HG02943 (cell line): ENCODE measurements around the gene RALGAPA2.
A peak's percentile ranks its signal among the peaks of the same experiment; 100 is the strongest.

Source experiments
- ATAC-seq: cut with Tn5 transposase; IDR thresholded peaks from one replicate; pipeline ENCODE4 v1.9.1; 2021; ENCODE audit warnings: mild to moderate bottlenecking, low read depth, moderate library complexity; ENCODE audit not compliant: unreplicated experiment

RALGAPA2 gene

DNA sequence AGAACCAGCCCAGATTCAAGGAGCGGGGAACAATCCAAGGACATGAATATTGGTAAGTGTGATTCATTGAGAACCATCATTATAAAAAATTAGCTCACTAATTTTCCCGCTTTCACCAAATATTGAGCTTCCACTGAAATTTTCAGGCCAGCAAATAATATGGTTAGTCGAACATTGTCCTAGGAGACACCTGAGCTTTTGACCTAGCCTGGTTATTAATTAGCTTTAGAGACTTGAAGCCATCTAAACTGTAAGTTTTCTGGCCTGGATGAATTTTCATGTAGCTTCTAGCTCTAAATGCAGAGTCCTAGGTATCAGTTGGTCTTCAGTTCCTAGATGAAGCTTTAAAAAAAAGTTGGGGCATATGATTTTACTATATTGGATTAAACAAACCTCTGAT lies 17.1 kb upstream of the RALGAPA2 start:
- ATAC-seq: no peak

GRCh38 chr20:20721489-20721888 lies 9.0 kb upstream of the RALGAPA2 start:
- no peak for ATAC-seq

- ATAC-seq: no peak
These were observed 7.7 kb upstream of the RALGAPA2 start for GRCh38 chr20:20720158-20720557.

DNA sequence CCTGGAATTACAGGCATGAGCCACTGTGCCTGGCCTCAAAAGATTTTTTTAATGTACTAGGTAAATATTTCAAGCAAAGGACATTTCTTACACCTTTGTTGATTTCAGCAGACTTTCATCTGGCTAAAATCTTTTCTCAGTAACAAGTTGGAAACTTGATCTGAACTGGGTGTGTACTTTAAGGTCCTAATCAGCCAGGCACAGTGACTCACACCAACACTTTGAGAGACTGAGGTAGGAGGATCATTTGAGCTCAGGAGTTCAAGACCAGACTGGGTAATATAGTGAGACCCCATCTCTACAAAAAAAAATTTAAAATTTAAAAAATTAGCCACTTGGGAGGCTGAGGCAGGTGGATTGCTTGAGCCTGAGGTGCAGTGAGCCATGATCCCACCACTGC lies 7.0 kb upstream of the RALGAPA2 start:
- ATAC-seq: no peak

GRCh38 chr20:20713244-20713765 lies 861 bp upstream of the RALGAPA2 start:
- no peak for ATAC-seq

DNA sequence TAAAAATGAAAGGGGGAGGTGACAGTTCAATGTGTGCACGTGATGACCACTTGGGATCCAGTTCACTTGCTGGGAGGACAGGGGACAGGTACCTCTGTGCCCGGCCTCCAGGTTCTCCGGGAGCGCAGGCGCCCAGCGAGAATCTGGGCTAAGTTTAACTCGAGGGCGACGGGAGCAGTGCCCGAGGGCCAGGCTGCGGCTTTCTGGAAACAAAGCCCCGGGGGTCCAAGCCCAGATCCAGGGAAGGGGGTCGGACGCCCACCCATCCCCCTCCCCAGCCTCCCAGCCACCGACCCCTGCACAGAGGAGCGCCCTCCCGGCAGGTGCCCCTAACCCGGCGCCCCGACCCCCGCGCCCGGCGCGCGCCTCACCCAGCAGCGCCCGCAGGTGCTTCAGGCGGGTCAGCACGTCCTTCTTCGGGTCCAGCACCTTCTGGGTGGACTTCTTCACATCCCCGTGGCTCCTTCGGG lies 405 bp downstream of the RALGAPA2 start:
- ATAC-seq: peak; percentile 1

DNA sequence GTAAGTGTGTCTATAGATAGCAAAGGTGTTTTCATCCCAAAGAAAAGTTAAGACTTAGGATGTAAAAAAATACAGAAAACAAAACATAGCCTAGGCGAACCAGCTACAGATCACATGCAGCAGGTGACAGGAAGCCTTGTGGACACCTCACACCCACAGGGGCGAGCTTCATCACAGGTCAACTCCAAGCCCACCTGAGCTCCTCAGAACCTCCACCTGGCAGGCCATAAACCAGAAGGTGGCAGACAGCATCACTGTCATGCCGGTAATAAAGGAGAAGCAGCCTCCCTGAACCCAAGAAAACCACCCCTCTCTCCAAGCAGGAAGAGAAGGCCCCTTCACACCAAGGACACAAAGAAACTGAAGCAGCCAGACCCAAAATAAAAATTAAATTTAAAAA lies 1.0 kb downstream of the RALGAPA2 start:
- no peak for ATAC-seq

DNA sequence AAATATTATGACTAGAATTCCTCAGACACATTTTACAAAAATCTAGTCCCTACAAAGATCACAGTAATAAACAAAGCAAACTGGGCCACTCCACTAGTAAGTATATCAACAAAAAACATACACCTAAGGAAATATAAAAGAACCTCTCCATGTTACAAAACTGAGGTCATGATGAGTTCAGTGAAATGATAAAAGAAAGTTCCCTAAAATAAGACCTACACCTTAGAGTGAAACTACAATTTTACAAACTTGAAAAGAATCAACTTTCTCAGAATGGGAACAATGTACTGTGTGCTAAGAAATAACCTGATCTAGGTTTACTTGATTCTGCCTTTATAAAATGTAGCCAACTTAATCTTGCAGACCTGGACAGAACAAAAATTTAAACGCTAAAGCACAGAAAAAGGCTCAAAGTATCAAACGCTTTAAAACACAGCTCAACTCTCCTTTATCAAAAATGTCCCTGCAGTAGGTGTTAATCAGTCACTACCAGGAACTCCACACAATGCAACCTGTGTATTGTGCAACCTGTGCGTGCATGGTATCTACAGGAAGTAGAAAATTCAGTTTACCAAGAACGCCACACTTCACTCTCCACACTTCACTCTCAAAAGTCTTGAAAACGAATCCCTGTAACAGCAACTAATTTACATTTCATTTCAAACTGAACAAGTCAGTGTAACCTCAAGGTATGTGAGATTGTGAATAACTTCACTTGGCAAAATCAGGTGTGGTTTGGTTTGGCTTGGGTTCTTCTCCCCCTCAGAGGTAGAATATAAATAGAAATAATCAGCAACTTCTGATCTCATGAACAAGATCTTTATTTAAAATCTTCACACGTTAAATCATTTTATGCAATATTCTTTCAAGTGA lies 1.8 kb downstream of the RALGAPA2 start:
- no peak for ATAC-seq

GRCh38 chr20:20709887-20710286 lies 2.6 kb downstream of the RALGAPA2 start:
- ATAC-seq: no peak

DNA sequence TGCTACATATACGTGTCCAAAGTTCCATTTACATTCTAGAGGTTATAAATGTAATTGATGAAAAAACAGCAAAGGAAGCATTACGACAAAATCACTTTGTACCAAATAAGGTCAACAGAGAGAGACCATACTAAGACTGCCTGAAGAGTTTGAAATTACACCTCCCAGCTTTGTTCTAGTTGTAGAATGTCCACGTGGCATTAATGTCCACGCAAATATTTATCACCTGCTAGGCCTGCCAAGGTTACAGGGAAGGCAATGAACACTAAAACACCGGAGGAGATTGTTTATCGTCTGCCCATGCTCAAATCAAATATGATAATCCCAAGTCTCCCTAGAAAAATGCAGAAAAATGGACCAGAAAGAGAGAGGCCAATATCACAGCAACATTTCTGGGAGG lies 6.2 kb downstream of the RALGAPA2 start:
- no peak for ATAC-seq

DNA sequence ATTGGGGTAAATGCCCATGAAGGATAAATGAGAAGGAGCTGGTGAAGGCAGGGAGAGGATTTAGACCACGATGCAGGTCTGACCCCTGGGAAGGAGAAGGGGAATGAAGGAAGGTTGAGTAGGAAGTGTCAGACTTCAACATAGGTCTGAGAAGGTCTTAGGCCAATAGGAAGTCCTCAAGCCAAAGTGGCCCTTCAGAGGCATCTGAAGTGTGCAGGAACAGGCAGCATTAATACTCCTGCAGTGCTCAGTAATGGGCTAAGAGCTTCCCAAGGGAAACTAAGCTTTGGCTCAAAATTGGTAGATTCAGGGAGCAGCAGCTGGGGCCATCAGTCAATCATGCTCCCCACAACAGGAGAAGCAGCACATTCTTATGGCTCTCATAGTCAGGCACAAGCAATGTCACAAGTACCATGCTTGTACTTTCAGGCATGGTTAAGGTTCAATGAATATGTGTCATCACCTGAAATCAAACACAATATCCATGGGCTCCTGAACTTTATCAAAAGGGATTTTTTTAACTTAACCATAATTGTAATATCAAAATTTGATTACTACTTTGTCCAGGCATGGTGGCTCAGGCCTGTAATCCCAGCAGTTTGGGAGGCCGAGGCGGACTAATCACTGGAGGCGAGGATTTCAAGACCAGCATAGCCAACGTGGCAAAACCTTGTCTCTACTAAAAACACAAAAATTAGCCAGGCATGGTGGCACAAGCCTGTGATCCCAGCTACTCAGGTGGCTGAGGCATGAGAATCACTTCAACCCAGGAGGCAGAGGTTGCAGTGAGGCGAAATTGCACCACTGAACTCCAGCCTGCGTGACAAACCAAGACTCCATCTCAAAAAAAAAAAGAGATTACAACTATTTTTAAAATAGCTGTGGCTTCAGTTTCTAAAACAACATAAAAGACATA lies 9.9 kb downstream of the RALGAPA2 start:
- no peak for ATAC-seq

DNA sequence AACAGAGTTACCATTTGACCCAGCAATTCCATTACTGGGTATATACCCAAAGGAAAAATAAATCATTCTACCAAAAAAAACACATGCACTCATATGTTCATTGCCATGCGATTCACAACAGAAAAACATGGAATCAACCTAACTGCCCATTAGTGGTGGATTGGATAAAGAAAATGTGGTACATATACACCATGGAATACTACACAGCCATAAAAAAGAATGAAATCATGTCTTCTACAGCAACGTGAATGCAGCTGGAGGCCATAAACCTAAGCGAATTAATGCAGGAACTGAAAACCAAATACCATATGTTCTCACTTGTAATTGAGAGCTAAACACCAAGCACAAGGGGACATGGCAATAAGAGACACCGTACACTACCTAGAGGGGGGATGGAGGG lies 12.5 kb downstream of the RALGAPA2 start:
- ATAC-seq: no peak

DNA sequence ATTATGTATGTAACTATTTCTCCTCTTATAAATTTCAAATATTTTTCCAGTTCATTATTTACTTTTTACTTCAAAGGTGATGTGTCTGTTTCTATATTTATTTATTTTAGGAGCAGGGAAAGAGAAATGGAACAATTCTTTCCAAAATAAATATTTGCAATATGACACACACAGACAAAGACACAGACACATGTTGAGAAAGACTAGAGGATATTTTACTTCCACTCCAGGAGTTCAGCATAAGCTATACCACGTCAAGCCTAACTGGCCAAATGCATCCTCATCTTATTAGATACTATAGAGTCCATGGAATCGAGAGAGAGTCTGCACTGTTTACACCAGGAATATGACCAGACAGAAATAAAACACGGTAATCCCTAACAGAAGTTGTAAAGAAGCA lies 13.3 kb downstream of the RALGAPA2 start:
- no peak for ATAC-seq

DNA sequence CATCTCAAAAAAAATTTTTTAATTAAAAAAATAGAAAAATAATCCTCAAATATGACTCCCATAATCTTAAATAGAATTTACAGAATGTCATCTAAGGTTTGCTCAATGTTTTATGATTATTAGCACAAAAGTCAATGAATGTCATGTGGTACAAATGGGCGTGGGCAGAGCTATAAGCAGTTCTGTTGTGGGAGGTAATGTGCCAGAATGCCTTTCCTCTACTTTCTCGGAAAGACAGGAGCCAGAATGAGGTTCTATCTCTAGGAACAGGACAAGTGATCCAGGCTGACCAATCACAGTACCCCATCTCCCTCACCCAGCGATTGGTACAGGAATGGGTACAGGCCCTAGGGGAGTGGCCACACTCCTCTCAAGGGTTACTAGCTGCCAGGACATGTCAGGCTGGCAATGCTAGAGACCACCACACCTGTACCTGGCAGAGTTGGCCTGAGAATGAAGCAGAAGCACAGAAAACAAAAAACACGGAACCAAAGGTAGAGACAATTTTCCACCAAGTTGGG lies 15.1 kb downstream of the RALGAPA2 start:
- ATAC-seq: no peak

DNA sequence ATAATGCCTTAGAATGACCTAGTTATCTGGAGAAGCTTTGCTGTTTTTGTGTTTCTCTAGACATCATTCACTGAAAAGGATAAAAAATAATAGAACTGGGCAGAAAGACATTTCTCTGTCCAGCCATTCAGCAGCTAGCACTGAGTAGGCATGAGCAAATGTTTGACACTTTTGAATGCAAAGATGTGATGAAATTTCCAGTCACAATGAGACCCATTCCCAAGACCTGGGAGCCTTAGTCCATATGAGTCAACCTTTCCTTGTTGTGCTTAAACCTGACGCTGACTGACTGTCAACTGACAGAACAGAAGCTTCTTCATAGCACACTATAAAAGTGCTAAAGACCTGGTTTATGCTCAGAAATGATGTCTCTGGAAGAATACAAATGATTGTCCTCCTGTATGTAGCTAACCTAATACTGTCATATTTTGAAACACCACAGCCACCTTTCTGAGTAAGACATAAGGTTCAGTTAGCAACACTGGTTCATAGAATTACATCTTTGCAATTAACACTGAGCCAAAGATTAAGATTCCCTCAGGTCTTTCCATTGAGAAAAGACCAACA lies 17.1 kb downstream of the RALGAPA2 start:
- ATAC-seq: no peak

DNA sequence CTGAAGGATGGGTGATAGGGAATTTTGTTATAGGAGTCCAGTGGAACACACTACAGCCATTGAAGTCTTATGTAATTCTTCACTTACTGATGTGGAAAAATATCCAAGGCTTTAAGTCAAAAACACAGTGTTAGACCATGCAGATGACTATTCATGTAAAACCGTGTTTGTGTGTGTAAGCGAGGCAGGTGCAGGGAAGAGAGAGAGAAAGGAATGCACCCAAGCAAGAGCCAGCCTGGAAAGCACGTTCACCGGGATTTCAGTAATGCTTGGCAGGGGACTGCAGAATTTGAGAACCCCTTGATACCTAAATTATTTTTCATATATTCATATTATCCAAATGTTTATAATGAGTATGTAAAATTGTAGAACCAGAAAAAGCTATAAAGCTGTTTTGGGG lies 17.9 kb downstream of the RALGAPA2 start:
- ATAC-seq: no peak

DNA sequence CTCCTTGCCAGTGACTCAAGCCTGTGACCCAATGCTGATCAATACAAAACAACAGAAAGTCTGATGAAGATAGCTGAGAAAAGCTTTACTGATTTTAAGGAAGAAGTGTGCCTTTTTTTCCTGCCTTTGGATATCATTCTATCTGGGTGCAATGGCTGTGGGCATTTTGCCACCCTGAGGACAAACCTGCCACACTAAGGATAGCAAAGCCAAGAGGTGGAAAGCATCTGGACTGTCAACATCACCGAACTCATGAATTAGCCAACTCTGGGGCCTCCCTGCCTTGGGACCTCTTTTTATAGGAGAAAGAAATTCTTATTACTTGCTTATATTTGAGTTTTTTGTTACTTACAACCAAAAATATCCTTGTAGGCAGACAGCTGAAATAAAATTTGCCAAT lies 19.9 kb downstream of the RALGAPA2 start:
- no peak for ATAC-seq

DNA sequence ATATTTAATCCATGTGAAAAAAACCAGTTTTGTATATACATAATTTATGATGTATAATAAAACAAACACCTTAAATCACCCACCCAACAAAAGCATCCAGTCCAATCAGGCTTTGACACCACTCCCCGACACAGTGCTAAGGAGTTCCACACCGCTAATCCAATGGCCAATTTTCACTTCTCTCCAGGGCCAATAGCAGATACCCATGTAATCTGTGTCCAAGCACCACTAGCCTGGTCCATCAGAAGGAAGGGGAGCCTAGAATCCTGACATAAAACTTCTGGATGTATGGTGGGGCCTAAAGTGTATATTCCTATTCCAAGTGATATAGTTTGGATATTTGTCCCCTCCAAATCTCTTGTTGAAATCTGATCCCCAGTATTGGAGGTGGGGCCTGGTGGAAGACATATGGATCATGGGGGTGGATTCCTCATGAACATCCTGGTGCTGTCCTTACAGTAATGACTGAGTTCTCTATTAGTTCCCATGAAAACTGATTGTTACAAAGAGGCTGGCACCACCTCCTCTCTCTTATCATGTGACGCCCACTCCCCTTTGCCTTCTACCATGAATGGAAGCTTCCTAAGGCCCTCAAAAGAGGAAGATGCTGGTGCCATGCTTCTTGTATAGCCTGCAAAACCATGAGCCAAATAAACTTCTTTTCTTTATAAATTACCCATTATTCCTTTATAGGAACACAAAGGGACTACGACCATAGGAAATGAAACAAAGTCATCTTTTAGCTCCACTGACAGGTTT lies 20.8 kb downstream of the RALGAPA2 start:
- peak; percentile 47 for ATAC-seq

- ATAC-seq: peak; percentile 64
These were observed 21.6 kb downstream of the RALGAPA2 start for GRCh38 chr20:20690676-20691476.
